NCI-H82 treated with DMSO at 0.1 percent for 48 hours (cell line): Measurements from ENCODE around the gene ARHGAP26.

Source experiments
- DNase-seq: peaks from one replicate; lab custom pipeline; 2025; ENCODE audit not compliant: unreplicated experiment; lab: John Stamatoyannopoulos, UW

Gene ARHGAP26

DNA sequence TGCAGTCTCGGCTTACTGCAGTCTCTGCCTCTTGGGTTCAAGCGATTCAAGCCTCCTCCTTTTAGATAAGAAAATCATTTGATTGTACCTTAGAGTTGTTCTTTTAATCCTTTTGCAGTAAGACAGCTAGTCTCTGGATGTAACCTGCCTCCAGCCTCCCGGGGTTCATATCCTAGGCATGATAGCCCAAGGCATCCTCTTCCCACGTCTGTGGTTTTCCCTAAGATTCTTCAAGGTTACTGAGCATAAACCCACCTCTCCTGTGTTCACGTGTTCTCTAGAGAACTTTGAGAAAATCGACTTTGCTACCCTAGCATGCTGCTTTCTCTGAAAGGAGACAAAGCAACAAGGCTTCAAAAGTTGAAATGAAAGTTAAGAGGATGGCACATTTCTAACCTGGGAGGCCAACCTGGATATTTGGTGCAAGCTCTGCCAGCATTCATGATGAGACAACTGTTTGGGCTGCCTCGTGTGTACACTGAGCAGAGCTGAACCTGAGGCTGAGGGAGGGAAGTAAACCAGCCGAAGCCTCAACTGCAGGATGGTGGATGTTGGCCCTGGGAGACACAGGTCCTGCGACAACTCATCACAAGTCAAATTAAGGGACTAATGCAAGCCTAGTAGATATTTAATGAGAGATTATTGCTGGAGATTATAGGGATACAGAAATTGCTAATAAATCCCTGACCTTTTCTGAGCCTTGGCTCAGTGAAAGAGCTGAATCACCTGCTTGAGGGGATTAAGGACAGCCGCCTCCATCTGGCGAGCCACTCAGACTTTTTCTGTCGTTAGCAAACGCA is 261.8 kb downstream of the ARHGAP26 start:
- DNase-seq: peak; percentile 100

DNA sequence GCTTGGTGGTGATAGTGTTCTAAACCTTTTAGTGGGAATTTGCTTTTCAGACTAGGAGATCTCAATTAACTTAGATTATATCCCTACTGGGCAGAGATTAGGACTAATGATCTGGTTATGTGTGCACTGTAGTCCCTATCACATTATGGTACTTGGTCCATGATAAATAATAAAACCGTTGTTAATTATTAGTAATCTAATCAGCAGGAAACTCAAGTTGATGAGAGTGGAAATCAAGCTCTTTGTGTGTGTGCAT is 262.3 kb downstream of the ARHGAP26 start:
- DNase-seq: no peak

DNA sequence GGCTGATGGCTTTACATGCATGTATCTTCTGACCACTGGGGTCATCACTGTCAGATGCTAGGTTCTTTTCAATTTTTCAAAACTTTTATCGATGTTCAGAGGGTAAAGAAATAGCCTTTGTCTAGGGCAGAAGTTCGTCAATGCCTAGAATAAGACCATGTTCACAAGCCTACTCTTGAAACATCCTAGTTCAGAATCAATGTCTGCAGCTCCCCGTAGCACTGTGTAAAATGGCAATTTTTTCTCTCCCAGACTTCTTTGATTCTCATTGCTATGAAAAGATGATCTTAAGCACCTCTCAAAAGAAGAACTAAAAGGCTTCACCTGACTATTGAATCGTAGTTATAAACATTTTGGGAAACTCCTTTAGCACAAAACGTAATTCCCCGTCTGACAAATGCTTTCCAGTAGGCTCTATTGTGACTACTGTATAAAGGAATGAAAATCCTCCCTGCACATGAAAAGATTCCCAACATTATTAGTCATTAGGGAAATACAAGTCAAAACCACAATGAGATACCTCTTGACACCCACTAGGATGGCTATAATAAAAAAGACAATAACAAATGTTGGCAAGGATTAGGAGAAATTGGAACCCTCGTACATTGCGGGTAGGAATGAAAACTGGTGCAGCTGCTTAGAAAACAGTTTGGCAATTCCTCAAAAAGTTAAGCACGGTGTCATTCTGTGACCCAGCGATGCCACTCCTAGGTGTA is 263.5 kb downstream of the ARHGAP26 start:
- no peak for DNase-seq

DNA sequence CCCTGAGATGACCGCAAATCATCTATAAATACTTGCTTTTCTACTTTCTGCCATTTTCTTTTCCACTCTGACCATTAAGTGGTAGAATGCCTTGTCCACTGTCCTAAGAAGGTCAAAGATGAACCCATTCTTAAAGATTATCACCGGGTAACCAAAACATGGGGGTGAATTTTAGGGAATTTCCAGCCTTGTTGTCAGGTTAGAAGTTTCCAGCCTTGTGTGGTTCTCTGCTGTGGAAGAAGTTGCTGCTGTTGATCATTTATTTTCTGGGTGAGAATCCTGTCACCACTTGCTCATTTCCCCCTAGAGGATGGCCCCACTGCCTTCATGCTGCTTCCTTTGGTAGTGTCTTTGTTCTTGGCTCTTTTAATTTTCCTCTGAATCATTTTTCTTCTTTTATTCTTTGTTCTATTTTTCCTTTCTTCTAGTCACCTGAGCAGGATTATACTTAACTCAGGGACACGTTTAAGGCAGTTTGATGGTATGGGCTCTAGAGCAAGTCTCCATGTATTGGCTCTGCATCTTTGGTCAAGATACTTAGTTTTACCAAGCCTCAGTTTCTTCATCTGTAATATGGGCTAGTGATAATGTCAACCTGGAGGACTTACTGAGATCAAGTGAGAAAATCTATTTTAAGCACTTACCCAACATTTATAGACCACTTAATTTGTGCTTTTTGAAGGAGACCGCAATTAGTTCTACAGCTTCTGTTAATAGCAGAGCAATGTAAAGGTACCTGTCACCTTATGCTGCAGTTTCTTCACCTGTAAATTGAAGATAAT is 266.2 kb downstream of the ARHGAP26 start:
- no peak for DNase-seq

DNA sequence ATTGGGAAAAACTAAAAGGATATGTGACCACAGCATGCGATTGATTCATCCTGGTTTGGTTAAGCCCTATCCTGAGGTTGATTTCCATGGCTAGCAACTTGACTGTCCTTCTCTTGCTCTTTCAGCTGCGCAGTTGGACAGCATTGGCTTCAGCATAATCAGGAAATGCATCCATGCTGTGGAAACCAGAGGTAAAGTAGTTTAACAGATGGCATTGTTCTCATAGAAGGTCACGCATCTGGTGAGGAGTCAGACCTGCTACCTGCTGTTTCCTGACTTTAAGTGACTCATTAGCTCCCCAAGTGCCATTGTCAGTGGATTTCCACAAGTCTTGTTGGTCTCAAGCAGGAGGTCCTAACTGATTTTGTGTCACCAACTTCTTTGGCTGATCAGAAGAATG is 266.9 kb downstream of the ARHGAP26 start:
- peak; percentile 52 for DNase-seq

DNA sequence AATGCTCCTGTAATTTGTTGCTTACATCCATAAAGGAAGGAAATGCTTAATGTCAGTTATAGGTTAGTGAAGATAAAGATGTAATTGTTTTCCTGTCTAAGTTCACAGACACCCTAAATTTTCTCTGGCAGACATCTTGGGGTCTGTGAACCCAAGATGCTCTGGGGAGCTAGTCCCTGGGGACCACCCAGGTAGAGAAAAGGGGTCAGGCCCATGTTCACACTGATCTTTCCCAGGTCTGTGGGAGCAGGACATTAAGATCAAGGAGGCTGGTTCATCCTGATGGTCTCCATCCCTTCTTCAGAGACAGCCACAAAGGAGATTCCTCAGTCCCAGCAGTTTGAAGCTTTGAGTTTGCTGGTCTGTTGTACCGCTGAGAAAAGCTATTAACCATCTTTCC is 267.5 kb downstream of the ARHGAP26 start:
- DNase-seq: no peak

DNA sequence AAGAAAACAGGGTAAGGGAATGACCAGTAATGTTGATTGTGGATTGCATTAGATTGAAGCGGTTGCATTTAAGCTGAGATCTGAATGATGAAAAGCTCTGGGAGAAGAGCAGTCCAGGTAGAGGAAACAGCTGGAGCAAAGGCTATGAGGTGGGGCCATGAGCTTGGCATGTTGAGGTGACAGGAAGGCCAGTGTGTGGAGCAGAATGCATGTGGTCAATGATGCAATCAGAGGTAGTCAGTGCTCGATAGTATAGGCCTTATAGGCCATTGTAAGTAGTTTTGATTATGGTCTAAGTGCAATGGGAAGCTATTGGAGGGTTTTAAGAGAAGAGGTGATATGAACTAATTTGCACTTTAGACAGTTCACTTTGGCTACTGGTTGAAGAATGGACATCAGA is 270.4 kb downstream of the ARHGAP26 start:
- no peak for DNase-seq

DNA sequence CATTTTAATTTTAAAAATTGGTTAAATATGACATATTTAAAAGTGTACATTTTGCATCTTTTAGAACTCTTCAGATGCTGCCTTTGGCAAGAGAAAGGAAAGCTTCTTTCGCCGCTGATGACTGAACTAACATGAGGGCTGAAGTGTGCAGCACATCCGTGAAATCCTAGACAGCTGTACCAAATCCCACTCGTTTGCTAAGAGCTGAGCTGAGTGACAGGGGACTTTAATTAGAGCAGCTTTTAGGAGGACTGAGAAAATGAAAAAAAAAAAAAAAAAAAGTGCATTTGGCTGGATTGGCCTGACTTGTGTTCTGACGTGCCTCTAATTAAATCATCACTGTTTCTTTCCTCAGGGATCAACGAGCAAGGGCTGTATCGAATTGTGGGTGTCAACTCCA is 271.3 kb downstream of the ARHGAP26 start:
- peak; percentile 71 for DNase-seq

DNA sequence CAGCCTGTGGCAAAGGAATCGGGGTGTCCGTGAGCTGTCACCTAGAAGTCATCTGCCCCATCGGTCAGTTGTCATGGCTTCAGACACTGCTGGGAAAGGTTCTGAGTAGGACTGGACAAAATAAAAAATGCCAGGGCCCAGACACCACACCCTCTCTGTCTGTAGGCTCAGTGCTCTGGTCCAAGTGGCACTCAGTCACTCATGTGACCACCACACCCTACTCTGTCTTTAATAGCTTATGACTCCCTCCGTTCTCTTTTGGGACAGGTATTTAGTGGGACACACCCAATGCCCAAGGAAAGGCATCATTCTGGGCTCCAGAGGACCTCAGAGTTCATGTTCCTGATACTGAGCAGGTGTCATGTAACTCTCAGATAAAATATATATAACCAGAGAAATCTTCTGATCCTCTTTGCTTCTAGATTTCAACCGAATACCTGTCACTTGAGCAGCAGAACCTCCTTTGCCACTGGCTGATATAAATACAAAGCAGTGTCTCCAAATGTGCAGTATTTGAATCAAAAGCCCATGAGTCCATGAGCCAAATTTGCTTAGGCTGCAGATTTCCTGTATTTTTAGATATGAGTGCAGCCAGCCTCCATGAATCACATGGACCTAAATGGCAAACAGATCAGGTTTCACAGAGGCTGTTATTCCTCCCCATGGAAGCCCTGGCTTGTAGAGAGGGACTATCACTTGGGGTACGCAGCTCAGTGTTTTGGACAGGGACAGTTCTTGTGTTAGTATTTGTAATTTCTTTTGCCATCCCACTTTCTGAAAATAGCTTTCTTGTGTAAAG is 272.0 kb downstream of the ARHGAP26 start:
- no peak for DNase-seq

DNA sequence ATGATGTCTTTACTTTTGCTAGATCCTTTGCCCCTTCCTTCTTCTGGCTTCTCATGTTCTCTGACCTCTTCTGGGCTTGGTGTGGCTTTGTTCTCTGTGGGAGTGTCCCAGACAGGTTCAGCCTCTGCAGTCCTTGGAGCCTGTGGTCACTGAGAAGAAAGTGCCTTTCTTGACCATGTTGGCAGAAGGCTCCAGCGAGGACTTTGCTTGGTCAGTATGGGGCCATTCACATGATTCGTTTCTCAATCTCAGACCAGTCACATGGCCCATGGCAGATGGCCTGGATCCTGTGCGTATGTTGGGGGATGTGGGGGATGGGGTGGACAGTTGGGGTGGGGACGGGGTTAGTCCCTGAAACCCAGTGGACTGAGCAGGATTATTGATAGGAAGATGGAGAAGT is 274.1 kb downstream of the ARHGAP26 start:
- DNase-seq: no peak

DNA sequence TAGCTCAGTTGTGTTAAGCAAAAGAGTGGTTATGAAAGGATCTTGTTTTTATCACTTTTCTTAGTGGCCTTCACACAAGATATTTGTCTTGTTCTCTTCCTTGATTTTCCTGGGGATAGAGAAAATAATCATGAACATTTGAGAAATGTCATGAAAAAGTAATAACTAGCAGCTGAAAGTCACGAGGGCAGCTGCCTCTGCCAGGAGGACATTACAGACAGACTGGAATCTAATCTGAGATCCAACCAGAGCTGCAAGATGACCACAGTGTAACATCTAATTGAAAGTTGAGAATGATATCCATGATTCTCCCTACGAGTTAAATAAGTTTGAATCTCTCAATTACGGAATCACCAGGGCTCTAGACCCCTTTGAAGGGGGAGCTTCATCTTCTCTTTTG is 274.9 kb downstream of the ARHGAP26 start:
- DNase-seq: no peak

DNA sequence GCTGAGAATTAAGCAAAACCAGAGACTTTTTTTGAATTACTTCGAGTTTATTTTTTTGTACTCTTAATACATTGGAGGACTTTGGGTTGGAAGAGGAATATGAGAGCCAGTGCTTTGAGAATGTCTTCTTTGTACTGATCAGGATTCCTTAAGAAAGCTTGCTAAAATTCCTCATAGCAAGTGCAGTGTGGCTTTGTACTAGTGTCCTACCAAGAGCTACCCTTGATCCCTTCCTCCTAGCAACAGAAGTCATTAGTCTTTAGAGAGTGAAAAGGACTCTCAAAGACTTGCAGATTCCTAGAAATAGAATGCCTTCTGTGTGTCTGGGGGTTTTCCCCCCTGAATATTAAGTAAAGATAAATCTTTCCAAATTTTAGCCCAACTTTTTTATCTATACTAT is 276.1 kb downstream of the ARHGAP26 start:
- no peak for DNase-seq

DNA sequence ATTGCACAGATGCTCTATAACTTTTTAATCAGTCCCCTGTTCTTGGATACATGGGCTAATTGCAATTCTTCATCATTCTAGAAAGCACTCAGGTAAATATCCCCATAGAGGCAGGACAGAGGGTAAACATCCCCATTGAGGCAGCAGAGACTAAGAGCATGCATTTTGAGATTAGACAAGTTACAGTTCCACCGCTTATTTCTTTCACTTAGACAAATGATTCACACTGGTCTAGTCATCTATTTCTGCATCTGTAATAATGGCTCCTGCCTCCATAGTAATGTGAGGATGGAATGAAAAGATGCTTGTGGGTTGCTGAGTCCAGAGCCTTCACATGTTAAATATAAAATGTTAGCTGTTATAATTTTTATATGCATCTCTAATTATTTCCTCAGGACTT is 276.9 kb downstream of the ARHGAP26 start:
- DNase-seq: no peak

DNA sequence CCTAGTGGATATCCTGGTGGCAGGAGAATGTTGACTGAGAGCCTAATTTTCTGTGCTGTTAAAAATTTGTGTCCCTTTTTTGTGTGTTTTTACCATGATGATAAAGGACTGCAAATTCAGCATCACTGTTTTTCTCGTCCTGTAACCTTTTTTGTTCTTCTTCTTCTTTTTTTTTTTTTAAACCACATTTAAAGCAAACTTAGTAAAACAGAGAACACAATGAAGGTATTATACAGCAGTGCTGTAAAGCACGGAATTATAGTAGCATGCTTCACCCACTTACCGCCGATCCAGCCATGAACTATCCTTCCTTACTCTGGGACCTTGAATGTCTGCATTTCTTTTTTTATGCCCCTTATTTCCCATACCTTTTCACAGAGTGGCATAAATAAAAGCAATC is 280.0 kb downstream of the ARHGAP26 start:
- DNase-seq: no peak

DNA sequence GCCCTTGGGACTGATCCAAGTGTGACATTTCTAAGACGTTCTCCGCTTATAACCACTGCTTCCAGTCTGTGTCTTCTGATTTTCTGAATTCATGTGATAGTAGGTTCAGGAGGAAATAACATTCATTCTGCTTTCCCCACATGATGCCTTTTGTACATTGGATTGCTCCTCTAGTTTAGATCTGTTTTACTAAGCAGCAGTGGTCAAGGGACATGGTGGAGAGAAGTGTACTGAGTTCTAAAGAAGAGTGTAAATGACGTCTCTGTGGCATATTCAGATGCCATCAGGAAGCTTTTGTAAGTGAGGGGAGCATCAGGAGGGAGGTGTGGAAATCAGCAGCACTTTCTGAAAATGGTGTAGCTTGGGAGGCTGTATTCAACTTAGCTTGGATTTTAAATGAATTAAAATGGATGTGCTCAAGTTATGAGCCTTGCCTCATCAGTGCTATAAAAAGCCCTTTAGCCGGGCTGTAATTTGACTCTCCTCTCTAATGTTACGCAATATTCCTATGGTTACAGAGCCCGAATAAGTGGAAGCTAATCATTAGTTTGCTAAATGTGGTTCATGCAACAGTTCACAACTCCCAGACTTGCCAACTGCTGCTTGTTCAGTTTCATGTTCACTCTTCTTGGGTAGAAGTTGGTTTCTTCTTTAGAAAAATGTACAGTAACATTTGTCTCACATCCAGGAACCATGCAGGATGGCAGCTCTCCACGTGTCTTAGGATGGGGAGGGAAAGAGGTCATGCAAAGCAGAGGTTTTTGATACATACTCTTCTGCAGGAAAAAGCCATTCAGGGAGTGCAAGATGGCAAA is 281.3 kb downstream of the ARHGAP26 start:
- no peak for DNase-seq

DNA sequence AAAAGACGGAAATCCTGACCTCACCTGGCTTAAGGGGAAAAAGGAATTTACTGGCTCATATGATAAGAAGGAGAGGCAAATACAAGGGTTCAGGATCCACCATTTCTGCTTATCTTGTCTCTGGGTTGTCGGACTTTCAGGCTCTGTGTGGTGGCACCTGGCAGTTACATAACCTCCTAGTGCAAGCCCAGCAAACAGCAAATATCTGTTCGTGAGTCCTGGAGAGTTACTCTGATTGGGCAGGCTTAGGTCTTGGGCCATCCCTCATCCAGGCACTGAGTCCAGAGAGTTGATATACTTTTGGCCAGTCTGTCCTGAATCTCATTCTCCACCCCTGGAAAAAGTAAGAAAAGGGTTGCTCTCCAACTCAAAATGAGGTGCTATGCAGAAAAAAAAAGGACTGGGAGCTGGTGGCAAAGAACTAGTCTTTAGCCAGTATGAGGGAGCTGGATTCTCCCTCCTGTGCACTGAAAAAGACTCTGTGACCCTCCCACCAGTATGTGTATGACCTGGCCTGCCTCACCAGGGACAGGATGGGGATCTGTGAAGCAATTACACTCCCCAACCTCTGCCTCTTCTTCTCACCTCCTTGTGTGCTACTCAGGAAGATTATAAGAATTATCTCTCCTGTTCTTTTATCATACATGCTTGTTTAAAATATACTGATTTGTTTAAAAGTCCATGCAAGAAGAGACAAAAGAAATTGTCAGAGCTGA is 282.9 kb downstream of the ARHGAP26 start:
- DNase-seq: no peak

DNA sequence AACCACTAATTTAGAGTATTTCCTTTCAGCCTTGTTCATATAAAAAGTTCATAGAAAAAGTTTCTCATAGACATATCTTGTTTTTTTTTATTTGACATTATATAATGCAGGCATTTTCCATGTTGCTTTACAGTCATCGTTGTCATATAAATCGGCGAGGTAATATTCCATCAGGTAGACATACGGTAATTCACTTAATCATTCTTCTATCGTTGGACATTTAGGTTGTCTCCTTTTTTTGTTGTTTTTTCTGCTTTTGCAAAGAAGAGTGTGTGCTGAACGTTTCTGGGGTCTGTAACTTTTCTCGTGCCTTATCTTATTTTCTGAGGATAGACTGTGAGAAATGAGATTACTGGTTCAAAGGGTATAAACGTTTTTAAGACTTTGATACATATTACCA is 283.6 kb downstream of the ARHGAP26 start:
- no peak for DNase-seq

DNA sequence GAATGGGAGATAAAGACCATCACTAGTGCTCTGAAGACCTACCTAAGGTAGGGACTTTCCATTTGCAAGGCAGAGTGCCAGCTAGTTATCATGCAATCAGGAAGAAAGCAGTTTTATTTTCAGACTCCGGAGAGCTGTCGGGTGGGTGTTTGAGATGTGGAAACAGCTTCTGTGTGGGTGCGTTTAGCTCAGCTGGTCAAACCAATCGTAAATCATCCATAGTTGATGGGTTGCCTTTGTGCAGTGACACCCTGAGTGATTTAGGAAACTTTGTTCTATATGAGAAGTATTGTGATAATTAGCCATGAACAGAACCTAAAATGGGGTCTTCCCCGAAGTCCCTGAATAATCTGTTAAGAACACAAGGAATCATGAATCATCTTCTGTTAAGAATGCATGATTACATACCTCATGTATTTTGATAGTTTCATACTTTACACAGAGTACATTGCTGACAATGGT is 284.3 kb downstream of the ARHGAP26 start:
- DNase-seq: no peak

DNA sequence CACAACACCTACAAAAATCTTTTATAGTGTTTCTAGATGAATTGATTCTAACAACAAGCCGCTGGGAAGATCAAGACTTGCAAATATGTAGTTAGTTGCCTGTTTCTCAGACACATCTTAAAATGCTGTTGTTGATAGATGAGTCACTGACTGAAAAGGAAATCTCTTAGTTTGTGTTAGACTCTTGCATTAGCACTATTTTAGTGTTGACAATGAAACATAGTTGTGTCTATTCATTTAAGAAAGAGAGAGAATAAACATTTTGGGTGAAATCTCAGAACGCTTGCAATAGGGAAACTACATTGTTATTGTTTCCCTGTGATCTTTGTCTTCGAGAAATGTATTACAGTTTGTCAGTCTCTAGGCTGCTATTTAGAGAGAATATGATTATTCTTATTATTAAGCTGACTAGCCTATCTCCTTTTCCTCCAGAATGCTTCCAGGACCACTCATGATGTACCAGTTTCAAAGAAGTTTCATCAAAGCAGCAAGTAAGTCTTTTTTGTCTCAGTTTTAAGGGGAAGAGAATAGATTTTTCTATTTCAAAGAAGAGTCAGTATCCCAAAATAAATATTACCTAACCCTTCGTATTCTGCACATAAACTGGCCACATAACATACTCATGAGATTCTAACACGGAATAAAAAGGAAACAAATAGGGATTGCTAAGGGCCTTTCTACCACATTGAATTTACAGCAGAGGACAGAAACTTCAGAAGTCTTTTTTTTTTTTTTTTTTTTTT is 285.6 kb downstream of the ARHGAP26 start:
- no peak for DNase-seq
